Neural crest cell (in vitro differentiated cells): Measurements from ENCODE around the gene ABCA8. TPM values are rescaled to one million over a fixed set of nuclear protein-coding genes. Genes with fewer than 3 reads are reported as not detected.

ENCODE experiments used
- DNase-seq: peaks from one replicate; pipeline ENCODE4 v3.0.0; 2021; ENCODE audit warnings: low read depth, mixed read lengths, low spot score
- H3K27ac Mint-ChIP-seq: one replicate; pipeline ENCODE4 v1.8.0; 2021; ENCODE audit warnings: mild to moderate bottlenecking, mixed read lengths; ENCODE audit not compliant: unreplicated experiment
- H3K27me3 Mint-ChIP-seq: 2 replicates; pipeline ENCODE4 v1.8.0; 2021; ENCODE audit warnings: low read depth, mild to moderate bottlenecking, mixed read lengths
- H3K36me3 Mint-ChIP-seq: 2 replicates; pipeline ENCODE4 v1.8.0; 2021; ENCODE audit warnings: low read depth, mild to moderate bottlenecking, mixed read lengths
- H3K4me1 Mint-ChIP-seq: 2 replicates; pipeline ENCODE4 v1.8.0; 2021; ENCODE audit warnings: mixed read lengths
- H3K4me3 Mint-ChIP-seq: one replicate; pipeline ENCODE4 v1.8.0; 2021; ENCODE audit warnings: mild to moderate bottlenecking, mixed read lengths
- H3K9me3 Mint-ChIP-seq: 2 replicates; pipeline ENCODE4 v1.8.0; 2021; ENCODE audit warnings: mixed read lengths
- total RNA-seq: library from RNA; stranded (reverse); gene quantifications from 2 replicates; pipeline ENCODE4 v1.2.1, GENCODE V29; 2021
- TF ChIP-seq, protein P1 (sequence below): fragments of 200-600 bp; sonication (generic); conservative IDR thresholded peaks from 2 replicates; pipeline ENCODE4 v1.5.0; 2021; ENCODE audit warnings: antibody characterized with exemption, mild to moderate bottlenecking

The ABCA8 gene
- total RNA-seq, 1 donor from 2014 or later, result 12.1 TPM

DNA sequence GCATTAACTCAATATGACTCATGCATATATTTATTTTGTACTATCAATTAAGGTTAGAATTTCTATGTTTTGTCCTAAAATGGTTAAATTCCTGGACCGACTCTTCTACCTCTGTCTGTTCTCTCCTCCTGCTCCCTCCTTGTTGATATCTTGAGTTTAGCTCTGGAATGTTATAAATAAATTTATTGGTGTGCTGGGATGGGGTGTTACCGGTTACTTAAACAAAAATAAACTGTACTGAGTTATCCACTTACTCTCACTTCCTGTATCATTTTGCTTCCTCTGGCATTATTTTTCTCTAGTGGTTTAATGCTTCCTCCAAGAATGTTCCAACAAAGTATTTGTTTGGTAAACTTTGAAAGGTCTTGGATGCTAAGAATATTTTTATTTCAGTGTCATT, 120.1 kb downstream of the ABCA8 start:
- no peak for DNase-seq
- H3K36me3 Mint-ChIP-seq, result no peaks in the 10 kb centered on the region
- H3K27me3 Mint-ChIP-seq, result no peaks in the 10 kb centered on the region
- no peak overlapping the region for H3K27ac Mint-ChIP-seq
- no peaks in the 10 kb centered on the region for H3K4me1 Mint-ChIP-seq
- TF ChIP-seq, protein P1, sequence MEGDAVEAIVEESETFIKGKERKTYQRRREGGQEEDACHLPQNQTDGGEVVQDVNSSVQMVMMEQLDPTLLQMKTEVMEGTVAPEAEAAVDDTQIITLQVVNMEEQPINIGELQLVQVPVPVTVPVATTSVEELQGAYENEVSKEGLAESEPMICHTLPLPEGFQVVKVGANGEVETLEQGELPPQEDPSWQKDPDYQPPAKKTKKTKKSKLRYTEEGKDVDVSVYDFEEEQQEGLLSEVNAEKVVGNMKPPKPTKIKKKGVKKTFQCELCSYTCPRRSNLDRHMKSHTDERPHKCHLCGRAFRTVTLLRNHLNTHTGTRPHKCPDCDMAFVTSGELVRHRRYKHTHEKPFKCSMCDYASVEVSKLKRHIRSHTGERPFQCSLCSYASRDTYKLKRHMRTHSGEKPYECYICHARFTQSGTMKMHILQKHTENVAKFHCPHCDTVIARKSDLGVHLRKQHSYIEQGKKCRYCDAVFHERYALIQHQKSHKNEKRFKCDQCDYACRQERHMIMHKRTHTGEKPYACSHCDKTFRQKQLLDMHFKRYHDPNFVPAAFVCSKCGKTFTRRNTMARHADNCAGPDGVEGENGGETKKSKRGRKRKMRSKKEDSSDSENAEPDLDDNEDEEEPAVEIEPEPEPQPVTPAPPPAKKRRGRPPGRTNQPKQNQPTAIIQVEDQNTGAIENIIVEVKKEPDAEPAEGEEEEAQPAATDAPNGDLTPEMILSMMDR, result no peak
- peaks cover 8% of the 10 kb centered on the region for H3K9me3 Mint-ChIP-seq
- no peak overlapping the region for H3K4me3 Mint-ChIP-seq

DNA sequence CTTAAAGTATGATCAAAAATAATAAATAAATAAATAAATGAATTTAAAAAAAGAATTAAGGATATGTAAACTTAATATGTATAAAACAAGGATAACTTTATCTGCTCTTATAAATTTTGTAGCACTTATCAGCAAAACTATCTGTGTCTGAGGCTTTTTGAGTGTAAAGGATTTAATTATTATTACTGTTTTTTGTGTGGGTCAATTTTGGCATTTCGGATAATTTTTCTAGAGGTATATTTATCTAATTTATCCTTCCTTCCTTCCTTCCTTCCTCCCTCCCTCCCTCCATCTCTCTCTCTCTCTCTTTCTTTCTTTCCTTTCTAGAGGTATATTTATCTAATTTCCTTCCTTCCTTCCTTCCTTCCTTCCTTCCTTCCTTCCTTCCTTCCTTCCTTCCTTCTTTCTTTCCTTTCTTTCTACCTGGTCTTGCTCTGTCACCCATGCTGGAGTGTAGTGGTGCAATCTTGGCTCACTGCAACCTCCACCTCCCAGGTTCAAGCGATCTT, 120.8 kb downstream of the ABCA8 start:
- Mint-ChIP-seq H3K27ac (peak overlapping the region; percentile 76), H3K4me3 (no peak overlapping the region), H3K9me3 (peaks cover 8% of the 10 kb centered on the region), H3K27me3 (no peaks in the 10 kb centered on the region), H3K4me1 (no peaks in the 10 kb centered on the region), H3K36me3 (no peaks in the 10 kb centered on the region)
- no peak for DNase-seq
- TF ChIP-seq, protein P1, result no peak

DNA sequence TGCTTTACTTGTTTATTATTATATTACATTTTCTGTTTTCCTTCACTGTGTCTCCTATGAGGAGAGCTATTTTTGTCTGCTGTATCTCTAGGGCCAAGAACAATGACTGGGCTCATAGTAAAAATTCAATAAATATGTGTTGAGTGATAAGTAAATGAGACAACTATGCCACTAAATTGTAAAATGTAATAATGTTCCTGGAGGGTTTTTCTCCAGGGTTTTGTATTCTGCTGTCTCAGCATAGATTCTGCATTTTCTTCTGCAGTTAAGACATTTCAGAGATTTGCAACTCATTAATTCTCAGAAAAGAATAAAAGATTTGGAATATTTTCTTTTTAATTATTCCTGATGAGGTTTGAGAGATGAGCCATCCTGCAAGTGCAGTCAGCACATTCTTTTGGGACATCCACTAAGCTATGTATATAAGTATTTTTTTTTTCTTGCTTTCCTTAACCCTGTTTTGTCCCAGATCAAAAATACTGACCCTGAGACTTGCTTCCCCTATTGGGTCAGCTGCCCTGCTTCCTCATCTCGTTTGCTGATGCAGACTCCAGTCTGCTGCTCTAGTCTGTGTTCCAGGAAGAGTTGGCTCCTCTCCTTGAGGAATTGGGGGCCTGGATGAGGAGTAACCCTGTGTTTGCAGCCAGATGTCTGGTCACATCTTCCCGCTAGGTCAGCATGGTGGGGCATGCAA, 122.9 kb downstream of the ABCA8 start:
- Mint-ChIP-seq H3K4me3 (no peak overlapping the region), H3K9me3 (peaks cover 13% of the 10 kb centered on the region), H3K27me3 (no peaks in the 10 kb centered on the region), H3K4me1 (no peaks in the 10 kb centered on the region), H3K27ac (no peak overlapping the region), H3K36me3 (peaks cover 6% of the 10 kb centered on the region)
- DNase-seq, result no peak
- TF ChIP-seq, protein P1, result no peak

DNA sequence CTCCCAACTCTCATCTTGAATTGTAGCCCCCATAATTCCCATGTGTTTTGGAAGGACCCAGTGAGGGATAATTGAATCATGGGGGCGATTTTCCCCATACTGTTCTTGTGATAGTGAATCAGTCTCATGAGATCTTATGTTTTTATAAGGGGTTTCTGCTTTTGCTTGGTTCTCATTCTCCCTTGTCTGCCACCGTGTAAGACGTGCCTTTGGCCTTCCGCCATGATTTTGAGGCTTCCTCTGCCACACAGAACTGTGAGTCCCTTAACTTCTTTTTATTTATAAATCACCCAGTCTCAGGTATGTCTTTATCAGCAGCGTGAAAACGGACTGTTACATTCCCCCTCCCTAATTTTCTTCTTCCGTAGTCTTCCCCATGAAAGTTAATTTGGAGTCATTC, 124.0 kb downstream of the ABCA8 start:
- H3K27ac Mint-ChIP-seq, result no peak overlapping the region
- H3K9me3 Mint-ChIP-seq, result peaks cover 13% of the 10 kb centered on the region
- H3K27me3 Mint-ChIP-seq, result no peaks in the 10 kb centered on the region
- H3K36me3 Mint-ChIP-seq, result peaks cover 6% of the 10 kb centered on the region
- DNase-seq, result no peak
- TF ChIP-seq, protein P1, result no peak
- no peak overlapping the region for H3K4me3 Mint-ChIP-seq
- no peaks in the 10 kb centered on the region for H3K4me1 Mint-ChIP-seq

DNA sequence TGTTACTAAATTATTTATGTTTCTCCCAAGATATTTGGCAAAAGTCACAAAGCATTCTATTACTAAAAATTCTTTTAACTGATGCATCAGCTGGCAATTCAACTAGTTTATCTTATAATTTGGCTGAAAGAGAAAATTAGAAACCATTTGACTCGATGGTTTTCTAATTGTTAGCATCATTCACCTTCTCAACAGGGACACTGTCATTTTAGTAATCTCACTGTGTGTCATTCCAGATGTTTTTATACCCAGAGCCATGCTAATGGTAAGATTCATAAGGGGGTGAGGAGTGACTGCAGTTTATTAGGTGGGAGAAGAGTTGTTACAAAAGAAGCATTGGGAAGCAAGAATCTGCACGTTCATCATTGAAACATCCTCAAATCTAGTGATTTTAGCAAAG, 124.9 kb downstream of the ABCA8 start:
- TF ChIP-seq, protein P1, result no peak
- Mint-ChIP-seq H3K27ac (no peak overlapping the region), H3K4me3 (no peak overlapping the region), H3K9me3 (peaks cover 19% of the 10 kb centered on the region), H3K4me1 (peaks cover 4% of the 10 kb centered on the region), H3K36me3 (peaks cover 10% of the 10 kb centered on the region), H3K27me3 (no peaks in the 10 kb centered on the region)
- no peak for DNase-seq
